GM23248 (cell line): ENCODE results near the gene ABCG1.

Experiments
- EZH2 ChIP-seq: fragments of 200-600 bp; sonication (generic); IDR thresholded peaks from 2 replicates; pipeline ENCODE4 v1.6.1; 2018; ENCODE audit warnings: antibody characterized with exemption, mild to moderate bottlenecking; ENCODE audit not compliant: insufficient read depth, poor library complexity, severe bottlenecking
- EZH2phosphoT487 ChIP-seq: fragments of 200-600 bp; sonication (generic); IDR thresholded peaks from 2 replicates; pipeline ENCODE4 v1.6.1; 2018; ENCODE audit warnings: antibody characterized with exemption, moderate library complexity, mild to moderate bottlenecking, low read depth; ENCODE audit not compliant: insufficient read depth

DNA sequence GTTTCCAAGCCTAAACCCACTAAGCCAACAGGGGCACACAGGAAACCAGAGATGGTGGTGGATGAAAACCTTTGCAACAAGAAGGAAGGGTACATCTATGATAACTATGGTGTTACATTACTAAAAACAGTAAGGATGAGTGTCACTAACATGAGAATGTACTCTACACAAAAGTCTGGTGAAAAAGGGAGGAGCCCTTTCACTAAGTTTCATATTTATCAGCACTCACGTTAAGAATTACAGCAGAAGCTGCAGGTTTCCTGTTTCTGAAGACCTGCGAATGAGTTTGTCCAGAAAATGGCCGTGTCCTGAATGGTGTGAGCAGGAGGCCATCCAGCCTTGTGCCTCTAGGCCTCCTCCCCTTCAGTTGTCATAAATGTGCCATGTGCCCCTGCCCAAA, 17.8 kb downstream of the ABCG1 start:
- TF ChIP-seq EZH2phosphoT487 (no peak), EZH2 (no peak)
